Central memory CD8-positive, alpha-beta T cell (primary cell): ENCODE results near the gene OMA1.

Source experiments
- ATAC-seq: fragments of 150-1000 bp; cut with Tn5 transposase; replicated peaks from 2 replicates; pipeline ENCODE4 v1.10.0; 2022; ENCODE audit warnings: mild to moderate bottlenecking, moderate FRiP score, moderate number of reproducible peaks; ENCODE audit not compliant: poor library complexity, severe bottlenecking; ENCODE audit errors: extremely low read depth
- DNase-seq, 2 donors: peaks; one replicate each; pipeline ENCODE4 v3.0.0; 2021; ENCODE audit warnings: low spot score in 2 of 2
- H3K27ac Mint-ChIP-seq: one replicate; pipeline ENCODE4 v1.8.0; 2022; ENCODE audit warnings: low read depth, mild to moderate bottlenecking, moderate library complexity, mixed read lengths
- H3K27me3 Mint-ChIP-seq: one replicate; pipeline ENCODE4 v1.8.0; 2022; ENCODE audit warnings: mixed read lengths
- H3K36me3 Mint-ChIP-seq: one replicate; pipeline ENCODE4 v1.8.0; 2022; ENCODE audit warnings: mild to moderate bottlenecking, moderate library complexity, mixed read lengths; ENCODE audit not compliant: insufficient read depth
- H3K4me1 Mint-ChIP-seq: one replicate; pipeline ENCODE4 v1.8.0; 2022; ENCODE audit warnings: mixed read lengths
- H3K4me3 Mint-ChIP-seq: one replicate; pipeline ENCODE4 v1.8.0; 2022; ENCODE audit warnings: mild to moderate bottlenecking, moderate library complexity, mixed read lengths
- H3K9me3 Mint-ChIP-seq: one replicate; pipeline ENCODE4 v1.8.0; 2022; ENCODE audit warnings: mixed read lengths

Gene OMA1

GRCh38 chr1:58546520-58547308 is at the start of gene OMA1:
OMA1 (minus strand) TSS chr1:58546726; CDS start chr1:58539294, 7,432 bp downstream.
- peaks cover 12% of the 10 kb centered on the region for H3K36me3 Mint-ChIP-seq
- ATAC-seq = peak; percentile 91
- H3K27ac Mint-ChIP-seq = peak within 1 kb of the TSS; percentile 96
- peaks cover 21% of the 10 kb centered on the region for H3K4me1 Mint-ChIP-seq
- peak within 1 kb of the TSS; percentile 86 for H3K4me3 Mint-ChIP-seq
- DNase-seq = peak; percentile 95 to 96
- no peaks in the 10 kb centered on the region for H3K9me3 Mint-ChIP-seq
- H3K27me3 Mint-ChIP-seq = peaks cover 8% of the 10 kb centered on the region

- H3K4me1 Mint-ChIP-seq = no peaks in the 10 kb centered on the region
- ATAC-seq (no peak), DNase-seq (no peak)
- no peak overlapping the region for H3K4me3 Mint-ChIP-seq
- H3K9me3 Mint-ChIP-seq = no peaks in the 10 kb centered on the region
- H3K27ac Mint-ChIP-seq = no peak overlapping the region
- H3K36me3 Mint-ChIP-seq = no peaks in the 10 kb centered on the region
- H3K27me3 Mint-ChIP-seq = peaks cover 70% of the 10 kb centered on the region
Measured at GRCh38 chr1:58594546-58594945, 48.0 kb upstream of the OMA1 start.

- DNase-seq (no peak), ATAC-seq (no peak)
- Mint-ChIP-seq H3K4me3 (no peak overlapping the region), H3K9me3 (no peaks in the 10 kb centered on the region), H3K36me3 (no peaks in the 10 kb centered on the region), H3K27me3 (peaks cover 67% of the 10 kb centered on the region), H3K4me1 (no peaks in the 10 kb centered on the region), H3K27ac (no peak overlapping the region)
Measured at GRCh38 chr1:58592522-58593134, 46.1 kb upstream of the OMA1 start.

- Mint-ChIP-seq H3K36me3 (no peaks in the 10 kb centered on the region), H3K27ac (no peak overlapping the region), H3K4me3 (no peak overlapping the region), H3K9me3 (no peaks in the 10 kb centered on the region), H3K4me1 (no peaks in the 10 kb centered on the region), H3K27me3 (peaks cover 63% of the 10 kb centered on the region)
- DNase-seq = no peak
- no peak for ATAC-seq
Measured at GRCh38 chr1:58591806-58592205, 45.3 kb upstream of the OMA1 start.

- Mint-ChIP-seq H3K4me1 (no peaks in the 10 kb centered on the region), H3K27me3 (peaks cover 75% of the 10 kb centered on the region), H3K36me3 (no peaks in the 10 kb centered on the region), H3K9me3 (no peaks in the 10 kb centered on the region), H3K4me3 (no peak overlapping the region), H3K27ac (no peak overlapping the region)
- no peak for DNase-seq
- no peak for ATAC-seq
Measured at GRCh38 chr1:58590019-58590418, 43.5 kb upstream of the OMA1 start.

GRCh38 chr1:58588396-58588795 is 41.9 kb upstream of the OMA1 start:
- Mint-ChIP-seq H3K4me1 (no peaks in the 10 kb centered on the region), H3K27ac (no peak overlapping the region), H3K9me3 (no peaks in the 10 kb centered on the region), H3K4me3 (no peak overlapping the region), H3K36me3 (no peaks in the 10 kb centered on the region), H3K27me3 (peaks cover 86% of the 10 kb centered on the region)
- ATAC-seq = no peak
- DNase-seq = no peak

GRCh38 chr1:58587667-58588066 is 41.1 kb upstream of the OMA1 start:
- Mint-ChIP-seq H3K27ac (no peak overlapping the region), H3K4me3 (no peak overlapping the region), H3K4me1 (no peaks in the 10 kb centered on the region), H3K27me3 (peaks cover 83% of the 10 kb centered on the region), H3K9me3 (no peaks in the 10 kb centered on the region), H3K36me3 (no peaks in the 10 kb centered on the region)
- DNase-seq = no peak
- no peak for ATAC-seq

GRCh38 chr1:58586271-58586670 is 39.7 kb upstream of the OMA1 start:
- Mint-ChIP-seq H3K27me3 (peaks cover 74% of the 10 kb centered on the region), H3K4me3 (no peak overlapping the region), H3K9me3 (no peaks in the 10 kb centered on the region), H3K27ac (no peak overlapping the region), H3K4me1 (no peaks in the 10 kb centered on the region), H3K36me3 (no peaks in the 10 kb centered on the region)
- ATAC-seq (no peak), DNase-seq (no peak)

- H3K27me3 Mint-ChIP-seq = peaks cover 69% of the 10 kb centered on the region
- H3K27ac Mint-ChIP-seq = no peak overlapping the region
- H3K4me1 Mint-ChIP-seq = no peaks in the 10 kb centered on the region
- no peak overlapping the region for H3K4me3 Mint-ChIP-seq
- ATAC-seq (no peak), DNase-seq (no peak)
- H3K36me3 Mint-ChIP-seq = no peaks in the 10 kb centered on the region
- no peaks in the 10 kb centered on the region for H3K9me3 Mint-ChIP-seq
Measured at GRCh38 chr1:58585581-58586151, 39.1 kb upstream of the OMA1 start.

- Mint-ChIP-seq H3K4me3 (no peak overlapping the region), H3K9me3 (no peaks in the 10 kb centered on the region), H3K27me3 (peaks cover 65% of the 10 kb centered on the region), H3K36me3 (no peaks in the 10 kb centered on the region), H3K4me1 (no peaks in the 10 kb centered on the region), H3K27ac (no peak overlapping the region)
- ATAC-seq (no peak), DNase-seq (no peak)
Measured at GRCh38 chr1:58585166-58585565, 38.6 kb upstream of the OMA1 start.

- H3K27me3 Mint-ChIP-seq = peaks cover 65% of the 10 kb centered on the region
- no peak overlapping the region for H3K4me3 Mint-ChIP-seq
- H3K36me3 Mint-ChIP-seq = no peaks in the 10 kb centered on the region
- H3K9me3 Mint-ChIP-seq = no peaks in the 10 kb centered on the region
- H3K27ac Mint-ChIP-seq = no peak overlapping the region
- DNase-seq (no peak), ATAC-seq (no peak)
- H3K4me1 Mint-ChIP-seq = no peaks in the 10 kb centered on the region
Measured at GRCh38 chr1:58584082-58584895, 37.8 kb upstream of the OMA1 start.

GRCh38 chr1:58583496-58583895 is 37.0 kb upstream of the OMA1 start:
- ATAC-seq (no peak), DNase-seq (no peak)
- no peaks in the 10 kb centered on the region for H3K36me3 Mint-ChIP-seq
- H3K27me3 Mint-ChIP-seq = peaks cover 66% of the 10 kb centered on the region
- no peaks in the 10 kb centered on the region for H3K4me1 Mint-ChIP-seq
- no peaks in the 10 kb centered on the region for H3K9me3 Mint-ChIP-seq
- H3K27ac Mint-ChIP-seq = no peak overlapping the region
- H3K4me3 Mint-ChIP-seq = no peak overlapping the region
